Measurements from ENCODE around the gene SRPX. TPM values are rescaled to one million over a fixed set of nuclear protein-coding genes. Genes with fewer than 3 reads are reported as not detected.

The SRPX gene
- total and polyA plus RNA-seq, 2 of the 13 experiments (the other 11 are each of a cell fraction or from before 2014, with no cell fraction given): 0.30 TPM; not detected in 1

DNA sequence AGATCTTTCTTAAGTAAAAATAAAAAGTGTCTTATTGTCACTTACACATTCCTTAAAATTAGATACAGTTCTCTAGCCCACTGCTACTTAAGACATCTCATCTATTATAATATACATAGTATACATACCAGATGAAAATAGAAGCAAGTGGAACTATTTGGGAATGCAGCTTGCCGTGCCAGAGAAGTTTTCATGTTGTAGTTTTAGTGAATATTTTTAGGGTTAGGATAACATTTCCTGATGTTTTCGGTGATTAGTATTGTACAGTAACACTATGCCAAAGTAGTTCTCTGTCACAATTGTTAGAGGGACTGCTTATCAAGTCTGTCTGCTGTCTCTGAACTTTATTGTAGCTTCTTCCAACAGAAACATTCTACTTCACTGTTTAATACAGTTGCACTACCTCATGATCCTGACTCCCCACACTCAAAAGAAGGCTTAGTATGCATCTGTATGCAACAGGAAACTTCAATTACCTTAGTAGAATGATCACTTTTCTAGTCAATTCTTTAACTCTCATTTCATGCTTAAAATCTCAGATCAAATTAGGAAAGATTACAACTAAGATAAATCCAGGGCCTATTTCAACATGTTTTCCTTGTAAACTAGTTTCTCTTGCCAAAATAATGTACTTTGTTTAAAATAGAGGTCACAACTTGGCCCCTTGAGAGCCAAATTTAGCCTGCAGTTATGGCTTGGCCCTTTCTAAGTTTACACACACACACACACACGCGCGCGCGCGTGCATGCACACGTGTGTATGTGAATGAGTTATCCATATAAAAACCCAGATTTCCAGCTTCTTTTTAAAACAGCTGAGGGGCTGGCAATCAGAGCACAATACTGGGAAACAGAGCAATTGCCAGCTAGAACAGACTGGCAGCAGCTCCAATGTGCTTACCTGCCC is 42.3 kb upstream of the SRPX start:
- H3K4me2 ChIP-seq (ENCODE audit: low read depth, low read length): no peak overlapping the region
- no peak overlapping the region for H3K27ac ChIP-seq (ENCODE audit: extremely low read length, insufficient read depth, low read length)
- H2AFZ ChIP-seq (ENCODE audit: low read length): no peak overlapping the region
- 92% methylated on average over 9 of the region's 9 CpGs for WGBS (ENCODE audit: low lambda C conversion rate)
- ChIA-PET POLR2A (no interaction called here), CTCF (ENCODE audit: low intra/inter-chr PET ratio, low total read pairs) (no interaction called here)
- H3K79me2 ChIP-seq (ENCODE audit: insufficient read depth, low read length): no peaks in the 10 kb centered on the region
- H3K4me3 ChIP-seq (replicated peaks in 1 of 3; ENCODE audit: insufficient read depth in 1 of 3, low read depth in 2 of 3, low read length in 3 of 3): no peak overlapping the region
- no TSS peak for BruUV-seq (replicated peaks)
- ATAC-seq: no peak
- H3K9me3 ChIP-seq (ENCODE audit: low read length): no peaks in the 10 kb centered on the region
- no peaks in the 10 kb centered on the region for H3K36me3 ChIP-seq (replicated peaks in 1 of 2; ENCODE audit: control insufficient read depth in 1 of 2, insufficient read depth in 2 of 2, low read length in 2 of 2)
- intact Hi-C loops (cut with micrococcal nuclease; ENCODE audit: unreplicated experiment): no loop called here
- H4K20me1 ChIP-seq (ENCODE audit: insufficient read depth, low read length): no peaks in the 10 kb centered on the region
- DNase-seq (ENCODE audit: low spot score): no peak
- no peak overlapping the region for H3K9ac ChIP-seq (ENCODE audit: insufficient read depth, low read depth, low read length)
- in situ Hi-C loops (cut with HindIII; ENCODE audit: extremely low pct_ligation_motif_present, low pct_unique_long_range_greater_than_20kb): no loop called here
- H3K27me3 ChIP-seq (ENCODE audit: control insufficient read depth in 1 of 2, insufficient read depth in 2 of 2, low read length in 2 of 2): no peaks in the 10 kb centered on the region
- FAIRE-seq: no peak
- no peaks in the 10 kb centered on the region for H3K4me1 ChIP-seq (ENCODE audit: insufficient read depth, low read length)
- TF ChIP-seq ZNF496 (CRISPR knock-in tag; IDR thresholded peaks at IDR 0.05; ENCODE audit: insufficient replicate concordance) (no peak), JUND (CRISPR knock-in tag; IDR thresholded peaks at IDR 0.05) (no peak), LCORL (IDR thresholded peaks at IDR 0.05) (no peak), LCORL (CRISPR knock-in tag; IDR thresholded peaks at IDR 0.05) (no peak), NBN (conservative IDR thresholded peaks at IDR 0.05) (no peak), ZNF264 (CRISPR knock-in tag; IDR thresholded peaks at IDR 0.05) (no peak)

DNA sequence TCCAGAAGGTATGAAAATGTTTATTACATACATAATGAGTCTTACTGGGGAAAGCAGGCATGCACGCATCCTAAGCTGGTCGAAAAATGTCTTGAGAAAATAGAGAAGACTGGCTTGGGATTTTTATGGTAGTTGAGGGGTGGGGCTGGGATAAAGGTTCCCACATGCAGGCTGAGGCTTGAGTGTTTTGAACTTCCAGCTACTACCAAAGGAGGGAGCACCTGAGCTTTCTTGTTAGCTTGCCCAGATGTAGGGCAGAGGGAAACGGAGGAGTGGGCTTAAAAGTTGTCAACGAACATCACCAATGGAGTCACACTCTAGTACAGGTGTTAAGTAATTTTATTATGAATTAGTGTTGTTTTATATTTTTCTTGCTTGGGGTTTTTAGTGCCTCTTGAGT is 39.6 kb upstream of the SRPX start:
- POLR2A ChIA-PET: no interaction called here
- intact Hi-C loops (cut with micrococcal nuclease; ENCODE audit: unreplicated experiment) (loop anchor here (1.0 kb wide), 1 partner anchor 67 kb away; the partner anchor contains the start of gene RPGR), in situ Hi-C loops (cut with HindIII; ENCODE audit: extremely low pct_ligation_motif_present, low pct_unique_long_range_greater_than_20kb) (no loop called here)
- ATAC-seq (peak; percentile 81), DNase-seq (ENCODE audit: low spot score) (peak; percentile 25), FAIRE-seq (no peak)
- H3K27ac ChIP-seq (ENCODE audit: extremely low read length, insufficient read depth, low read length): no peak overlapping the region
- H4K20me1 ChIP-seq (ENCODE audit: insufficient read depth, low read length): no peaks in the 10 kb centered on the region
- H3K9me3 ChIP-seq (ENCODE audit: low read length): no peaks in the 10 kb centered on the region
- no peak overlapping the region for H2AFZ ChIP-seq (ENCODE audit: low read length)
- no peak overlapping the region for H3K9ac ChIP-seq (ENCODE audit: insufficient read depth, low read depth, low read length)
- H3K79me2 ChIP-seq (ENCODE audit: insufficient read depth, low read length): no peaks in the 10 kb centered on the region
- WGBS (ENCODE audit: low lambda C conversion rate): 2% methylated on average over 4 of the region's 4 CpGs
- CTCF ChIA-PET (ENCODE audit: low intra/inter-chr PET ratio, low total read pairs): interaction anchor here (1.4 kb wide), 1 partner anchor 67 kb away, joined by 6 read pairs; the partner anchor contains the start of gene RPGR
- H3K4me1 ChIP-seq (ENCODE audit: insufficient read depth, low read length): no peaks in the 10 kb centered on the region
- no peak overlapping the region for H3K4me3 ChIP-seq (replicated peaks in 1 of 3; ENCODE audit: insufficient read depth in 1 of 3, low read depth in 2 of 3, low read length in 3 of 3)
- BruUV-seq (replicated peaks): no TSS peak
- no peaks in the 10 kb centered on the region for H3K27me3 ChIP-seq (ENCODE audit: control insufficient read depth in 1 of 2, insufficient read depth in 2 of 2, low read length in 2 of 2)
- no peak overlapping the region for H3K4me2 ChIP-seq (ENCODE audit: low read depth, low read length)
- H3K36me3 ChIP-seq (replicated peaks in 1 of 2; ENCODE audit: control insufficient read depth in 1 of 2, insufficient read depth in 2 of 2, low read length in 2 of 2): no peaks in the 10 kb centered on the region
- TF ChIP-seq PPARG (CRISPR knock-in tag; conservative IDR thresholded peaks at IDR 0.05) (peak; percentile 76), ZNF407 (CRISPR knock-in tag; IDR thresholded peaks at IDR 0.05; ENCODE audit: not compliant biosample characterization) (no peak), RXRB (CRISPR knock-in tag; IDR thresholded peaks at IDR 0.05; ENCODE audit: borderline replicate concordance) (0 out of 2 replicates have a peak, but pooled peaks have one; percentile 26)
